ENCODE data around the gene DAZAP1. TPM values are rescaled to one million over a fixed set of nuclear protein-coding genes. Genes with fewer than 3 reads are reported as not detected.
A peak's percentile ranks its signal among the peaks of the same experiment; 100 is the strongest.

DAZAP1 gene
- total RNA-seq, 1 experiment from 2014 or later, result 246 TPM

- ChIA-PET POLR2A (interaction anchor here (0.6 to 1.4 kb wide), 10 partner anchors 14 to 118 kb away, joined by 3 to 6 read pairs (median 3); partner anchors contain the start of gene FAM174C), CTCF (no interaction called here)
- Mint-ChIP-seq H3K9me3 (ENCODE audit: unreplicated experiment) (no peaks in the 10 kb centered on the region), H3K4me1 (ENCODE audit: insufficient read depth, unreplicated experiment) (peaks cover 6% of the 10 kb centered on the region), H3K27ac (ENCODE audit: low read depth, unreplicated experiment) (peak overlapping the region; percentile 93), H3K4me3 (ENCODE audit: unreplicated experiment) (peak overlapping the region; percentile 82), H3K27me3 (ENCODE audit: insufficient read depth, unreplicated experiment) (no peaks in the 10 kb centered on the region), H3K36me3 (ENCODE audit: insufficient read depth, unreplicated experiment) (peaks cover 37% of the 10 kb centered on the region)
- no peak for DNase-seq (ENCODE audit: unreplicated experiment)
- TF ChIP-seq CTCF (IDR thresholded peaks at IDR 0.05; ENCODE audit: unreplicated experiment), result no peak
- intact Hi-C loops (cut with micrococcal nuclease), result loop anchor here (10.0 kb wide), 2 partner anchors 69 to 109 kb away; partner anchors contain the start of gene FAM174C
- BruUV-seq (replicated peaks), result TSS peak; percentile 51
These were observed 23.3 kb upstream of the DAZAP1 start for GRCh38 chr19:1384085-1384462.

- BruUV-seq (replicated peaks), result no TSS peak
These were observed 22.8 kb upstream of the DAZAP1 start for GRCh38 chr19:1384478-1385110.

DNA sequence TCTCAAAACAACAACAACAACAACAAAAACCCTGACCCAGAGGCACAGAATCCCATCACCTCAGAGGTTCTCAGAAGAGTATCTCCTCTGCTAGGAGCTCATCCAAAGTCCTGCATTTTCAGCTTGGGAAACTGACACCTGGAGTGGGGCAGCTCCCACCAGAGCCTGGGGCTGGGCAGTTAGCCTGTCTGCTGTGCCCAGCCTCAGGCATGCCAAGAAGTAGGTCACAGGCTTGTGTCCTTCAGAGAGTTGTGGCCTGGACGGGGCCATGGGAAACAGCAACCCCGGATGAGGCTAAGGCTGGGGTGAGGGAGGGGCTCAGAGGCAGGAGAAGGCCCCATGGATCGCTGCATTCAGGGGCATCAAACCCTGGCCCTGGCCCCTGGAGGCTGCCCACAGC is 21.6 kb upstream of the DAZAP1 start:
- H3K36me3 Mint-ChIP-seq (ENCODE audit: insufficient read depth, unreplicated experiment), result peaks cover 50% of the 10 kb centered on the region
- no peak overlapping the region for H3K4me3 Mint-ChIP-seq (ENCODE audit: unreplicated experiment)
- DNase-seq (ENCODE audit: unreplicated experiment), result no peak
- intact Hi-C loops (cut with micrococcal nuclease), result loop anchor here (10.0 kb wide), 2 partner anchors 71 to 111 kb away; partner anchors contain the start of gene FAM174C
- BruUV-seq (replicated peaks), result no TSS peak
- CTCF ChIA-PET, result interaction anchor here (1.2 kb wide), 1 partner anchor 20 kb away, joined by 7 read pairs; no protein-coding TSS in a partner anchor
- POLR2A ChIA-PET, result no interaction called here
- no peaks in the 10 kb centered on the region for H3K27me3 Mint-ChIP-seq (ENCODE audit: insufficient read depth, unreplicated experiment)
- H3K4me1 Mint-ChIP-seq (ENCODE audit: insufficient read depth, unreplicated experiment), result peaks cover 6% of the 10 kb centered on the region
- no peaks in the 10 kb centered on the region for H3K9me3 Mint-ChIP-seq (ENCODE audit: unreplicated experiment)
- no peak for TF ChIP-seq CTCF (IDR thresholded peaks at IDR 0.05; ENCODE audit: unreplicated experiment)
- H3K27ac Mint-ChIP-seq (ENCODE audit: low read depth, unreplicated experiment), result no peak overlapping the region

More at GRCh38 chr19:1384478-1385110, 22.8 kb upstream of the DAZAP1 start:
- no peak overlapping the region for H3K27ac Mint-ChIP-seq (ENCODE audit: low read depth, unreplicated experiment)
- TF ChIP-seq CTCF (IDR thresholded peaks at IDR 0.05; ENCODE audit: unreplicated experiment), result no peak
- ChIA-PET POLR2A (interaction anchor here (0.6 to 1.4 kb wide), 10 partner anchors 13 to 118 kb away, joined by 3 to 6 read pairs (median 3); partner anchors contain the start of gene FAM174C), CTCF (interaction anchor here (1.2 kb wide), 1 partner anchor 21 kb away, joined by 7 read pairs; no protein-coding TSS in a partner anchor)
- peak overlapping the region; percentile 82 for H3K4me3 Mint-ChIP-seq (ENCODE audit: unreplicated experiment)
- H3K27me3 Mint-ChIP-seq (ENCODE audit: insufficient read depth, unreplicated experiment), result no peaks in the 10 kb centered on the region
- intact Hi-C loops (cut with micrococcal nuclease), result loop anchor here (10.0 kb wide), 2 partner anchors 70 to 110 kb away; partner anchors contain the start of gene FAM174C
- peaks cover 42% of the 10 kb centered on the region for H3K36me3 Mint-ChIP-seq (ENCODE audit: insufficient read depth, unreplicated experiment)
- DNase-seq (ENCODE audit: unreplicated experiment), result no peak
- H3K4me1 Mint-ChIP-seq (ENCODE audit: insufficient read depth, unreplicated experiment), result peaks cover 6% of the 10 kb centered on the region
- no peaks in the 10 kb centered on the region for H3K9me3 Mint-ChIP-seq (ENCODE audit: unreplicated experiment)

- ChIA-PET CTCF (interaction anchor here (0.7 to 1.5 kb wide), 2 partner anchors 16 to 73 kb away, joined by 3 read pairs; no protein-coding TSS in a partner anchor), POLR2A (interaction anchor here (0.6 kb wide), 1 partner anchor 16 kb away, joined by 3 read pairs; no protein-coding TSS in a partner anchor)
- Mint-ChIP-seq H3K27ac (ENCODE audit: low read depth, unreplicated experiment) (no peak overlapping the region), H3K36me3 (ENCODE audit: insufficient read depth, unreplicated experiment) (peaks cover 53% of the 10 kb centered on the region), H3K27me3 (ENCODE audit: insufficient read depth, unreplicated experiment) (no peaks in the 10 kb centered on the region), H3K9me3 (ENCODE audit: unreplicated experiment) (no peaks in the 10 kb centered on the region), H3K4me1 (ENCODE audit: insufficient read depth, unreplicated experiment) (peaks cover 6% of the 10 kb centered on the region), H3K4me3 (ENCODE audit: unreplicated experiment) (no peak overlapping the region)
- no TSS peak for BruUV-seq (replicated peaks)
- intact Hi-C loops (cut with micrococcal nuclease), result loop anchor here (10.0 kb wide), 2 partner anchors 72 to 112 kb away; partner anchors contain the start of gene FAM174C
- DNase-seq (ENCODE audit: unreplicated experiment), result no peak
- TF ChIP-seq CTCF (IDR thresholded peaks at IDR 0.05; ENCODE audit: unreplicated experiment), result no peak
These were observed 20.3 kb upstream of the DAZAP1 start for GRCh38 chr19:1386945-1387683.
